IPS-NIHi7 (cell line): ENCODE measurements around the gene FHIP1A.

ENCODE experiments used
- DNase-seq: peaks from one replicate; pipeline ENCODE4 v3.0.0; 2012; ENCODE audit warnings: mixed read lengths; ENCODE audit errors: extremely low spot score

FHIP1A gene

DNA sequence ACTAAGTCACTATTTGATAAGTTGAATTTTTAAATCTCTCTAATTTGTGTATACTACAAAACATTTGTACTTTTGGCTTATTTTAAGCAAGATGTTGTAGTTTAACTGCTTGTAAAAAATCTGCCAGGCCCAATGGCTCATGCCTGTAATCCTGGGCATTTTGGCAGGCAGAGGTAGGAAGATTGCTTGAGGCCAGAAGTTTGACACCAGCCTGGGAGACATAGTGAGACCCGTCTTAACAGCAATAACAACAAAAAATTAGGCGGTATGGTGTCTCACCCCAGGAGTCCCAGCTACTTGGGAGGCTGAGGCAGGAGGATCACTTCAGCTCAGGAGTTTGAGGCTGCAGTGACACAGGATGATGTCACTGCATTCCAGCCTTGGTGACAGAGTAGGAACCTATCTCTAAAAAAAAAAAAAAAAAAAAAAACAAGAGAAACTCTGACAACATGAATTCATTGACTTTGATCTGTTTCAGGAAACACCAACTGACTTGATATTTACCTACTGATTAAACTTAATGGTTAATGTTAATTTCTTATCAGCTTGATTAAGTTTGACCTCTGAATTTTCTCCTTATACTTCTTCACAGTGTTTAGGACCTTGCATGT, 8.9 kb downstream of the FHIP1A start:
- DNase-seq, result no peak

DNA sequence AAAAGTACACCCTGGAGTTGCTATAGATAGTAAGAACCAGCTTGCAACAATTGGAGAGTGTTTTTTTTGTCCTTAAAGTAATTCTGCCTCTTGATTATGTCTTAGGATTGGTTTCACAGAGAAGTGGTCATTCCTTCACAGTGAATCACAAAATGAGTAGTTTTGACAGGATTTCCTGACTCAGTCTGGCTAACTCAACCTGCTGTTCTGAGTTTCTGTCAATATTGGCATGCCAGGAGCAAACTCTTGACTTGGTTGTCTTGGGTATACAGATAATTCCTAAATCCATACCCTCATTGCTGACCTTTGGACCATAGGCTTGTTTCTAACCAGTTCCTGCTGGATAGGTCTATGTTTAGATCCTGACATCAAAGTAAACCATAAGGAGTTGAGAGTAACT, 9.4 kb downstream of the FHIP1A start:
- DNase-seq, result no peak

DNA sequence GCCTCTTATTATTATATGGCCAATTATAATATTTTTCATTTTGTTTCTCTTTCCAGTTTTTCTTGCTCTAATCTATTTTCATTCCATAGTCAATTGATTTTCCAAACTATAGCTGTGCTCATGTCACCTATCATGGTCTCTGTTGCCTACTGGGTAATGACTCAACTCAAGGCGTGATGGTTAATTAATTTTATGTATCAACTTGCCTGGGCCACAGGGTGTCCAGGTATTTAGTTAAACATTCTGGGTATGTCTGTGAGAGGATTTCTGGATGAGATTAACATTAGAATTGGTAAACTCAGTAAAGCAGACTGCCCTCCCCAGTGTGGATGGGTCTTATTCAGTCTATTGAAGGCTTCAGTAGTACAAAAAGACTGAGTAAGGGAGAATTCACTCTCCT, 9.9 kb downstream of the FHIP1A start:
- DNase-seq, result no peak

DNA sequence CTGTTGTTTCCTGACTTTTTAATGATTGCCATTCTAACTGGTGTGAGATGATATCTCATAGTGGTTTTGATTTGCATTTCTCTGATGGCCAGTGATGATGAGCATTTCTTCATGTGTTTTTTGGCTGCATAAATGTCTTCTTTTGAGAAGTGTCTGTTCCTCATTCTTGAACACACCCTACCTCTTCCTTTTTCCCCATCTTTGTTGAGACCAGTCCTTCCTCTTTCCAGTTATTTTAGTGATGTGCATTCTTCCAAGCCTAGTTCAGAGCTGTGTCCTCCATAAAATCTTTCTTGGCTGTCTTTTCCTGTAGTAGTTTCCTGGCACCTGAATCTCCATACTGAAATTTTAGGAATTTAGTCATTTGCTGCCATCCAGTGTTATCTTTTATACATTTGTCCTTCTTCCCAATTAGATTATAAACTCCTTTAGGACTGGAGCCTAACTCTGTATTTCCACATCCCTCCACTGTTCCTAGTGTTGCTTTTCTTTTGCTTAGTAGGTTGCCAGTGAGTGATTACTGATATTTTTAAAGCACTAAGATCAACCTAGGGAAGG, 11.4 kb downstream of the FHIP1A start:
- no peak for DNase-seq

DNA sequence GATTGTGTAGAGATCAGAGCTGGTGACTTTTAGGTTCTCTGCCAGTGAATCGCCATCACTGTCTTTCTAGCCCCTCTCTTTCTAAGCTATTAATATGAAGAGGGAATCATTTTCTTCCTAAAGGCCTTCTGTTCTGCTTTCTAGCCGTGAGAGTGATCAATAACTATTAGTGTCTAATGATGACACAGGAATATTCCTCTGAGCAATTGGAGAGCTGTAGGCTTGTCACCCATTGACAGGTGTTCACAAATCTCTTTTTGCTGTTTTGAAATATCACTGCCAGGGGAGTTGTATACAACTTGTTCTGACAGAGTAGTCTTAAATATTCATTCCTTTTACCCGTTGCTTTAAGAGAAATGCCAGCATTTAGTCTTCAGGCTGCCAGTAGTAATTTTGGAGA, 13.9 kb downstream of the FHIP1A start:
- no peak for DNase-seq

DNA sequence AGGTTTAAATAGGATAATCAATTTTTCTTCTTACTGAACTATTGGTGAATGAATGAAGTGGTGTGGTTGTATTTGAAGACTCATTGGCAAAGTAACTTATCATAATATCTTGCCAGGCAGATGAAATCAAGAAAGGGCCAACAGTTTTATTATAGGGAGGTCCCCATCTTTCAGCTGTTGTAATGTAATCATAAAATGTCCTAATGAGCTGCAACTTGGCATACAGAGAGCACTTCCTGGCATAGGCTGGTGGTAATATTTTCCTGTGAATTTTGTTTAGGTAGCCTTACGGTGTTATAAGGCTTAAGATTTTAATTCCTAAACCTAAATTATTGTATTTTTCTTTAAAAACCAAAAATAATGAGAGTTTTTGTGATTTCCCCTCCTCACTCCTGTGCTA, 17.5 kb downstream of the FHIP1A start:
- no peak for DNase-seq

DNA sequence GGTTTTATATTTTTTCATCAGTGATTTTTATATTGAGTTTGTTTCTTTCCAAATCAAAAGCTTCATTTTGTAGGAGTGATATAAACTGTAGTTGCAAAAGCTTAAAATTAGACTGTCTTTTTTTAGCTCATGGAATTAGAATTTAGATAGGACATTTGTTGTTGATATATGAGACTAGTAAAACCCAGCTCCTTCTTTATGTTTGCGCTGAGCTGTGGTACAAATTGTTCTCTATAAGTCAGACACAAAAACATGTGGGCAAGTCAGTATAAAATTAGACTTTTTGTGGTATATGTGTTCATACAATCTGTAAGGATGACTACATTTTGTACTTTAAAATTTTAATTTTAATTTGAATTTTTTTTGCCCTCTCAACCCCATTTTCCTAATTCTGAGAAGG, 18.3 kb downstream of the FHIP1A start:
- no peak for DNase-seq

DNA sequence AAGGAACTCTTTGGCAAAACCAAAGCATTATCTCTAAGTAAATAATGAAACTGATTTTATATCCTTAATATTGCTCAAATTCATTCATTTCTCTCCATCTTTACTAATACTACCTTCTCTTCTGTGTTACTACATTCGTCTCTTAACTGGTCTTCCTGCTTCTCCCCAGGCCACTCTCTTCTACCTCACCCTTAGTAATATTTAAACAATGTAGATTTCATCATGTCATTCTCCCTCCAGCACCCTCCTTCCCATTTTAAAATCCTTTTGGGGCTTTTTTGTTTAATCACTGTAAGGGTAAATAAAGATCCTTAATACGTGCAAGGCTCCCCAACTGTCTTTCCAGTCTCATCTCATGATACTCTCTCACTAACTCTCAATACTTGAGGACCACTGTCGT, 19.4 kb downstream of the FHIP1A start:
- no peak for DNase-seq

DNA sequence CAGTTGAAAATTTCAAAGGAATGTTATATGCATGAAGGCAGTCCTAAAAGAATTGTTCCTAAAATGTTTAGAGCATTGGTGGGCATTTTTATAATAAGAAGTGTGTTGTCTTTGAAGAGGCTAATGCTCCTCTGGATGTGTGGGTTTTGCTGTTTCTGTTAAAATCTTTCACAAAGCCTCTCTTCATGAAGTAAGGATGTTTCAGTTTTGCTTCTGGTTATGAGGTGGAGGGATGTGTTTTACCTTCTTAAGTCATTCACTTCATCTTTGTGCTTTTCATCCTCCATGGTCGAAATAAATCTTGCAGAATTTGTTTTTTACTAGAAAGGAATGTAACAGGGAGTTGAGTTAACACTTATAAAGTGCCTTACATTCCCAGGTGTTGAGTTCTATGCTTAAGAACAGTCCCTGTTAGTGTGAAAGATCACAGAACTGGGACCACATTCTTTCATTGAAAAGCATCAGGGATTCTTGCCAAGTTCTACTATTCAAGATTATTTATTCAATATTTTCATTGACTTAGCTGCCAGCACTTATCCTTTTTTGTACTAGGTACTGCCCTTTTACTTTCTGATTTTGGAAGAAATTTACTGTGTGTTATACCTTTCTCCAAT, 21.1 kb downstream of the FHIP1A start:
- no peak for DNase-seq

DNA sequence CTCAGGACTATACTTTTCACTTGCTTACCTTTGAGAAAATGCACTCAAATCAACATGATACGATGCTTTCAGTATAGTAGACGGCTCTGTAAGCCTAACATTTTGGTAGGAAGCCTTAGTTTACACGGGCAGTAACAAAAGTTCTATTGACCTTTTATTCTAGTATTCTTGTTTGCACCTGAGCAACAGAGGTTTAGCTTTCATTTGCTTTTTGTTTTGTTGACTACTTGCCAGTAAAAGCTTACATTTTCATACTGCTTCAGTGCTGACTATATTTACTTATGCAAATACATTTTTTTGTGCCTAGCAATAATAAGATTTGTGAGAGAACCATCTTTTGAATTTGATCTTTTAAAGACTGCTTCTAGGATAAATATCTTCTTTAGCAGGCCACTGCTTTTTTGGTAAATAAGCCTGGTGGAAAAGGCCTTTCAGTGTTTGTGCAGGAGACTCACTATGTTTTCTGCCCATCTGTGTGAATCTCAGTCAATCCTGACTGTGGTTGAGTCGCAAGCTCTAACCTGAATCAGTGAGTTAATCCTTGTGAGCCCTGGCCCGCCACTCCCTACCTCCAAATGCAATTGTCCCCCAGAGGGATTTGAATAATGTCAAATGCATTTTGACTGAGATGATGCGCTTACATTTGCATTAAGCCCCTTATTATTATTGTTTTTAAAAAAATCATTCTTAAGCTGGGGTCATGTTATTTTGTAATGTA, 21.9 kb downstream of the FHIP1A start:
- DNase-seq, result no peak

DNA sequence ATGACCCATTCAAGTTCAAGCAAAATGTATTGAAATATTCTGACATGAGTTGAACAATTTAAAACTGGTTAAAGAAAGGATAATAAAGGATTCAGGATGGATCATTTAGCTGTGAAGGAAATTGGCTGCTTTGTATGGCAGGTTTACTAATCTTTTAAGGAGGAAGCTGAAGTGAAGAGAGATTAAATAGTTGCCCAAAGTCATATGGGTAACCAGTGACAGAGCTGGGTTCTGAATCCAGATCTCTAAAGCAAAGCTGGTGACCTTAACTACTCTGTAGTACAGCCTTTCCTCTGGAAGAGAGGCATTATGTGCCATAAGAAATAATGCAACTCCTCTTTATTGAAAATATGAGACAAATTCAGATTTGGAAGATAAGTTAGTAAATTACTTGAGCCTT, 22.8 kb downstream of the FHIP1A start:
- DNase-seq, result no peak

DNA sequence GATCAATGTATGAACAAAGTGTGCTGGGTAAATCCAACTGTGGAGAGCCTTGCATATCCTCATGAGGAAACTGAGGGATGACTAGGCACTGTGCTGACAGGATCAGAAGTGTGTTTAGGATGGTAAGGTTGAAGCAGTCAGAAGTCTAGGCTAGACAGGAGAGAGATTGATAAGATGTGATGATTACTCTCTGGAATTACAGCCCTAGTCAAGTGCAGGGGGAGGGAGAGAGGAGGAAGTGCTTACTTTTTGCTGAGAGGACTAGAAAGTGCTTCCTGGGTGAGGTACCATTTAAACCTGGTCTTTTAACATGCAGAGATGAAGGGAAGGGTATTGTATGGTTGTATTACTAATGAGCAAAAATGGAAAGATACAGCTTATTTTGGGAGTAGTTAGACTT, 23.7 kb downstream of the FHIP1A start:
- no peak for DNase-seq

DNA sequence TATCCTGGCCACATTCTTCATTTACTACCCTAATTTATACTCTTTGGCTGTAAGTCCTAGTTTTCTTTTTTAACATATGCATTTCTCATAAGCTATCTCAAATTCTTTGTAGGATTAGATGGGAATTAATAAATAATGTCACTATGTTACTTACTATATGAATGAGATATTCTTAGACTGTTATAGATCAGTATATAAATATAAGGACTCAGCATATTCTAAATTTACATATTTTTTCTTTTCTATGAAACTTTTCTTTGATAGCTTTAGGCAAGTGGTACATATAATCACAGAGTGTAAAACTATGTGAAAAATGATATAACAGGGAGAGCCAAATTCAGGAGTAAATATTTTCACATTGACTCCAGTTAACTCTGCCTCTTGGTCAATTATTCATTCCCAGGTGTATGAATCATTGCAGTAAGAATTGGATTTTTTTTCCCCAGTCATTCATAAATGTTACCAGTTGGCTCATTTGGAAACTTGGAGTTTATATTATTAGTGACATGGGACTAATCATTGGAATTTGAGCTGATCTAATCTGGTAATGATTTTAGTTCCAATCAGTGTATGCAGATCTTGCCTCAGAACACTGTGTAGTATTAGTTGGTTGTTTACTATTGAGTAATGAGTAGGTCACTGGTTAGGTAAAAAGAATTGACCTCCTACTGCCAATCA, 25.3 kb downstream of the FHIP1A start:
- no peak for DNase-seq

DNA sequence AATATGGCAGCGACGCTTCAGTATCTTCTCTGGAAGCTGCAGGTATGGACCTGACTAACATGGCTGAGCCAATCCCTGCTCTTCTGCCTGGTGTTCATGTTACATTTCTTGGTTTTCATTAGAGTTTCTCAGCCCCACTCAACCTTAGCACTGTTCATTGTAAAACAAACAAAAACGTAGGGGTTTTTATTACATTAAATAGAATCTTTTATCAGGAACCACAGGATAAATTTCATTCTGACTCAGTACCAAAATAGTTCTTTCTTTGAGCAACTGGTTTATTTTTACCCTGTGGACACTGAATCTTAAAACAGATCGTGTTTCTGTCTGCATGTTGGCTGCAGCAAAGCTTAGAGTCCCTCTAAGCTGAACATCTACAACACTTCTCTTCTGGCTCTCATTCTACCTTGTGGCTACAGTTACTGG, 27.1 kb downstream of the FHIP1A start:
- DNase-seq, result no peak

DNA sequence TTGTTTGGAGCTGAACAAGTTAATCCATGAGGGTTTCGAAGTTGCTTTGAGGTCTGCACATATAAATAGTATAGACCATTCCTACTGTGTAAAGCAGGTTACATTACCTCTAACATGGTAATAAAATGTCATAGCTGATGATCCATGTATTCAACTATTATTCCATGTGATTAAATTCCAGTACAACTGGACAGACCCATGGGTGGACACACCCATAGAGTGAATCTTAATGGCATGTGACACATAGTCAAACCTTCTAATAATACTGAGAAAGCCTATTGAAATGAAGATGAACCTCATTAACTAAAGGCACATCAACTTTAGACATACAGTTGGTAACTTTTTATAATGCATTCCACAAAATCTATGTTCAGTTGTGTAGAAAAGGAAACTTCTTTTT, 28.5 kb downstream of the FHIP1A start:
- DNase-seq, result no peak

DNA sequence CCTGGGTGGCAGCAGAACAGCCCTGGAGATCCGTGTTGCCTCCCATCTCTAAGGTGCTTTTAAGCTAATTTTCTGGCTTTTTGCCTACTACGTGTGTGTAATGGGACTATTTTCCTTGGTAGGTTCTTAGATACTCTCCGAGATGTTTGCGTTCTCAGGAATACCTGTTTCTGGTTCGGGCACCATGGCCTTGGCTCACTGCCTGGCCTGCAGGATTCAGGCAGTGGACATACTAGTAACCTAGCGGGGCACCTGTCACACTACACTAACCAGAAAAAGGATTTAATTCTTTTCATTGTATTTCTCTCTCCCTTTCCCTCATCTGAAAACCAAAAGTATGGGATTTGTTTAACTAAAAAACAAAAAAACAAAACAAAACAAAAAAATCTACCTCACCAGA, 29.2 kb downstream of the FHIP1A start:
- no peak for DNase-seq

DNA sequence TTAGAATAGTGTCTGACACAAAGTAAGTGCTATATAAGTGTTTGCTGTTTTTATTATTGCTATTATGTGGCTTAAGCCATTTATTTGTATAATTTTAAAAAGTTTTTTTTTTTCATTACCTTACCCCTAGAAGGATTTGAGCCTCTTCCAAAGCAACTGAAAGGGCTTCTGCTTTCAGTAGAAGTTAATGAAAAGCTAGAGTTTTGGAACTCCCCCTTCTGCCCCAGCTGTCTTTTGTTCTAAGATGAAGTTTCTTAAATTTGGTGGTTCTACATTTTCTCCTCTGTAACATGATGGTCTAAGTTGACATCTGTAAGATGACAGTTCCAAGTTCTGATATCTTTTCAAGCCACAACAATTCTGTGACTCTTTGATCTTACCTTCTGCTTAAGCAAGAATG, 30.3 kb downstream of the FHIP1A start:
- no peak for DNase-seq

DNA sequence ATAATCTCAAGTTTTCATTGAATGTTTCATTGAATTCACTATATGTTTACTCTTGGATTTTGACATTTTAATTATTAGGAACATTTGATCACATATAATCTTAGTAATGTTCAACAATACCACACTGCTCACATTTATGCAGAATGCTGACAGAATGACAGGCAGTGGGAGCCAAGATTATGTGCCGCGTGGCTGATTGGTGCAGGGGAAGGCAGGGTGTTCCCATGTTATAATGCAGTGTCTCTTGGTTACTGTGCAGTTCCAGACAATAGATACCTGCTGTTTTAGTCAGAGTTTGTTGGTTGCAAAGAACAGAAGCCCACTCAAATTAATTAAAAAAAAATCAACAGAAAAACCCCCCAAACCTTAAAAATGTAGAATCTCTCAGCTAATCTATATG, 33.0 kb downstream of the FHIP1A start:
- no peak for DNase-seq

DNA sequence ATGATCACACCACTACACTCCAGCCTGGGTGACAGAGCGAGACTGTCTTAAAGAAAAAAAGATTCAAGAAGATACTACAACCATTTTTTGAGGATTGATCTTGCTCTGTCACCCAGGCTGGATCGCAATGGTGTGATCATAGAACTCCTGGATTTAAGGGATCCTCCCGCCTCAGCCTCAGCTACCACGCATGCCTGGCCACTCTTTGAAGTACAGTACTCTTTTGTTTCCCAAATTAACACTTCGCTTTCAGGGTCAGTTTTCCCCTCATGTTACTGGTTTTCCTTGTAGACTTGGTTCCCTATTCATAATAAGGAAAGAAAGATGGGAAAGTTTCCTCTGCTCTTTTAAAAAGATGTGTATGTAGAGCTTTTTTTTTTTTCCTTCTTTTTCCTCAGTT, 34.3 kb downstream of the FHIP1A start:
- peak; percentile 25 for DNase-seq

DNA sequence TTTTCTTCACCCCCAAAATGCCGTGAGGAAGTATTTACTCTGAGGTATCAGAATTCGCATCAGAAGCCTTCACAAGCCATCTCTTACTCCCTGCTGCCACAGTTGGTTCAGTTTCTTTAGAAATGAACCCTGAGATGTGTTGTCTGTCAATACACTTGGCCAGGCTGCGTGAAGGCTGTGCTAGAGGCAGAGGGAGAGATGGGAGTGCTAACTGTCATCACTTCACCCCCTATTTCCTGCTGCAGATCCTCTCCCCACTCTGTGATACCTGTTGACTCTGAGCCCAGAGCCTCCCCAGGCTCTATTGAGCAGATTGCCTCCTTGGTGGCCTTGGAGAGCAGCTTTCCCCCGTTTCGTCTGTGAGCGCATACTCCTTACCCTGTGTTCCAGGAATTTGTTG, 34.8 kb downstream of the FHIP1A start:
- DNase-seq, result peak; percentile 14

DNA sequence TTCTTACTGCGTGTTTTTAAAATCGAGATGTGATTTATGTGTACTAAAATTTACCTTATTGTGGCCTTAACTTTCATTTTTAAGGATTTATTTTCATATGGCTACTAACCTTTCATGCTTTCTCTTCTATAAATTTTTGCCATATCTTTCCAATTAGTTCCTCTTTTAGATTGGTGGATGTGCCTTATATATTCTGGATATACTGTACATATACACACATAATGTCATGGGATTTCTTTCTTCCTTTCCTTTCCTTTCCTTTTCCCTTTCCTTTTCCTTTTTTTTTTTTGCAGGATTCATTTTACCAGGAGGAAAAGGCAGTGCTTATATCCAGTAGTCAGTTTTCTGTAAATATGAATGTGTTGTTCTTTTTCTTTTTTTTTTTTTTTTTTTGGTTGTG, 37.2 kb downstream of the FHIP1A start:
- DNase-seq, result no peak

DNA sequence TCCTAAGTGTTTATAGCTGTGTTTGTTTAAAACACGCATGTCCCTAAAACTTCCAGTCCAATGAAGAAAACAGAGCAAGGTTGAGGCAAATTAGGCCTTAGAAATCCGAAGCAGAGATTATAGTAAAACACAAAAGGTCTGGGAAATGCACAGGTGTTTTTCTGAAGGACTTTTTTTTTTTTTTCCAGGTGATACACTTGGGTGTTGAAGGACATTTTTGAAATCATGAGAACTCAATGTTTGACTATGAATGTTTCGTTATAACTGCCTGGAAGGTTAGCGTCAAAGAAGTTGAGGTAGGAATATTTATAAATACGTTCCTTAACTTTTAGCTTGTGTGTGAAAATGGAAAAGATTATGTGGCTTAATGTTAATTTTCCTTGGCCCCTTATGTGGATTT, 45.5 kb downstream of the FHIP1A start:
- DNase-seq, result no peak

DNA sequence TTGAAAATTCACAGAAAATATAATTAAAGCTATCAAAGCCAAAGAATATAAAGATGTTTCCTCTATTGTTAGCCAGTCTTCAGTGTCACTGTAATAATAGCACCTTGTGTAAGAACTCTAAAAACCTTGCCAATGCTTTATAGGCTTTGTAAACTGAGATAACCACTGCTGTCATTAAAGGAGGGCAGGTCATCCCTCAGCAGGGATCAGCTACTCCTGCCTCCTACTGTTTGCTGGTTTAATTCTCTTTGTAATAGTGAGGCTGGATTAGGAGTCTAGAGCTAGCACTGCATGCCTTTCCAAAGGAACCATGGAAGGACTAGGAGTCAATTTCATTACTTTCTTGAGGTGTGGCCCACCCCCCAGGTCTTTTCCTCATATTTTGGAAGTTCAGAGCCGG, 46.2 kb downstream of the FHIP1A start:
- peak; percentile 37 for DNase-seq
